Uterus (tissue), 4 donors: ENCODE data around the gene METTL26. TPM values are rescaled to one million over a fixed set of nuclear protein-coding genes. Genes with fewer than 3 reads are reported as not detected.
A peak's percentile ranks its signal among the peaks of the same experiment; 100 is the strongest.

Source experiments
- DNase-seq, 2 donors: peaks; one replicate each; pipeline ENCODE4 v3.0.0-alpha.2; 2019 to 2020
- H3K27ac ChIP-seq, 2 donors: fragments of 200-600 bp; sonication (generic); 1 replicate in 1 of 2; 2 replicates in 1 of 2; pipeline ENCODE4 v1.5.1; 2016 to 2018
- H3K27me3 ChIP-seq, 2 donors: fragments of 200-600 bp; sonication (generic); one replicate each; pipeline ENCODE4 v1.5.1; 2018 to 2019; ENCODE audit warnings: control low read depth in 1 of 2
- H3K36me3 ChIP-seq, 2 donors: fragments of 200-600 bp; sonication (generic); one replicate each; pipeline ENCODE4 v1.5.1; 2019; ENCODE audit warnings: control low read depth in 1 of 2
- H3K4me1 ChIP-seq, 2 donors: fragments of 200-600 bp; sonication (generic); one replicate each; pipeline ENCODE4 v1.5.1; 2018 to 2019; ENCODE audit warnings: control low read depth in 1 of 2
- H3K4me3 ChIP-seq, 2 donors: fragments of 200-600 bp; sonication (generic); 1 replicate in 1 of 2; 2 replicates in 1 of 2; pipeline ENCODE4 v1.5.1; 2018 to 2019; ENCODE audit warnings: mild to moderate bottlenecking in 1 of 2
- H3K9me3 ChIP-seq, 2 donors: fragments of 200-600 bp; sonication (generic); one replicate each; pipeline ENCODE4 v1.5.1; 2019; ENCODE audit warnings: control low read depth in 1 of 2
- CTCF ChIP-seq, 4 experiments: fragments of 200-600 bp in 2 of 4; fragments of 450-650 bp in 2 of 4; sonication (generic) in 2 of 4; IDR thresholded peaks; one replicate each; pipeline ENCODE4 v1.5.1; 2016 to 2019; ENCODE audit warnings: antibody characterized with exemption in 4 of 4, mild to moderate bottlenecking in 2 of 4, moderate library complexity in 1 of 4
- POLR2A ChIP-seq, 2 donors: fragments of 450-650 bp; IDR thresholded peaks; one replicate each; pipeline ENCODE4 v1.6.1; 2016; ENCODE audit warnings: antibody characterized with exemption in 2 of 2, mild to moderate bottlenecking in 1 of 2, moderate library complexity in 1 of 2
- intact Hi-C: fragments of 100-400 bp; cut with DNase I; formaldehyde crosslinking; loops from one replicate; pipeline ENCODE4 v1.15.1; 2023; ENCODE audit warnings: low total_unique reads
- total RNA-seq, 4 donors: library from RNA; depleted of rRNA in 3 of 4; stranded (reverse); fragments of >200 nt in 3 of 4; gene quantifications; one replicate each; pipeline versions ENCODE4 v1.1.0 to v1.2.4, GENCODE V29; 2014 to 2023
- donor health status: DM: yes; HTN: yes; CAD: no.

METTL26 gene
- total RNA-seq, 4 donors from 2014 or later, result 29.5 to 171 (median 97.1) TPM

GRCh38 chr16:592518-593306 lies 43.4 kb downstream of the METTL26 start:
- no peaks in the 10 kb centered on the region for H3K36me3 ChIP-seq
- TF ChIP-seq POLR2A (IDR thresholded peaks at IDR 0.05), result no peak
- no peak for TF ChIP-seq CTCF (IDR thresholded peaks at IDR 0.05)
- intact Hi-C loops, result no loop called here
- H3K27me3 ChIP-seq, result no peaks in the 10 kb centered on the region
- no peak overlapping the region for H3K4me3 ChIP-seq
- no peaks in the 10 kb centered on the region for H3K9me3 ChIP-seq
- no peak for DNase-seq
- peaks cover 0 to 15% of the 10 kb centered on the region in 2 donors for H3K4me1 ChIP-seq
- H3K27ac ChIP-seq, result no peak overlapping the region

- Histone ChIP-seq H3K9me3 (no peaks in the 10 kb centered on the region), H3K4me3 (no peak overlapping the region), H3K4me1 (peaks cover 0 to 20% of the 10 kb centered on the region in 2 donors), H3K27me3 (no peaks in the 10 kb centered on the region), H3K27ac (no peak overlapping the region), H3K36me3 (no peaks in the 10 kb centered on the region)
- no peak for DNase-seq
- intact Hi-C loops, result no loop called here
- TF ChIP-seq POLR2A (IDR thresholded peaks at IDR 0.05) (no peak), CTCF (IDR thresholded peaks at IDR 0.05) (no peak)
These were observed 44.1 kb downstream of the METTL26 start for GRCh38 chr16:591892-592517.

- no peak overlapping the region for H3K27ac ChIP-seq
- no peak overlapping the region for H3K4me3 ChIP-seq
These were observed 44.9 kb downstream of the METTL26 start for GRCh38 chr16:591231-591630.

GRCh38 chr16:590815-591200 lies 45.3 kb downstream of the METTL26 start:
- H3K27ac ChIP-seq, result peak overlapping the region; percentile 67 to 79
- no peak for DNase-seq
- TF ChIP-seq CTCF (IDR thresholded peaks at IDR 0.05) (no peak), POLR2A (IDR thresholded peaks at IDR 0.05) (no peak)
- intact Hi-C loops, result no loop called here
- H3K4me3 ChIP-seq, result peak overlapping the region; percentile 72 to 90
- H3K36me3 ChIP-seq, result no peaks in the 10 kb centered on the region
- no peaks in the 10 kb centered on the region for H3K9me3 ChIP-seq
- peaks cover 0 to 21% of the 10 kb centered on the region in 2 donors for H3K4me1 ChIP-seq
- H3K27me3 ChIP-seq, result no peaks in the 10 kb centered on the region

More at GRCh38 chr16:591231-591630, 44.9 kb downstream of the METTL26 start:
- no peaks in the 10 kb centered on the region for H3K9me3 ChIP-seq
- no peaks in the 10 kb centered on the region for H3K27me3 ChIP-seq
- no peak for DNase-seq
- H3K36me3 ChIP-seq, result no peaks in the 10 kb centered on the region
- H3K4me1 ChIP-seq, result peaks cover 0 to 21% of the 10 kb centered on the region in 2 donors
- intact Hi-C loops, result no loop called here
- no peak for TF ChIP-seq CTCF (IDR thresholded peaks at IDR 0.05)
- TF ChIP-seq POLR2A (IDR thresholded peaks at IDR 0.05), result no peak

- Histone ChIP-seq H3K27me3 (no peaks in the 10 kb centered on the region), H3K4me1 (peaks cover 0 to 21% of the 10 kb centered on the region in 2 donors), H3K27ac (peak overlapping the region; percentile 67 to 79), H3K36me3 (no peaks in the 10 kb centered on the region), H3K4me3 (peak overlapping the region; percentile 72 to 90), H3K9me3 (no peaks in the 10 kb centered on the region)
- TF ChIP-seq POLR2A (IDR thresholded peaks at IDR 0.05) (peak in 1 of 2 donors; percentile 27), CTCF (IDR thresholded peaks at IDR 0.05) (no peak)
- peak in 1 of 2 donors; percentile 48 for DNase-seq
- intact Hi-C loops, result no loop called here
These were observed 45.8 kb downstream of the METTL26 start for GRCh38 chr16:590188-590814.
